ENCODE results near the gene HSPG2. TPM values are rescaled to one million over a fixed set of nuclear protein-coding genes. Genes with fewer than 3 reads are reported as not detected.

HSPG2 gene
- total and polyA plus RNA-seq, 2 of the 13 experiments (the other 11 are each of a cell fraction or from before 2014, with no cell fraction given): 9.1 to 13.1 TPM

GRCh38 chr1:21861602-21862429 lies 75.3 kb downstream of the HSPG2 start (continued):
- TF ChIP-seq CREBL2 (CRISPR knock-in tag; IDR thresholded peaks at IDR 0.05; ENCODE audit: borderline replicate concordance) (no peak), SALL1 (CRISPR knock-in tag; IDR thresholded peaks at IDR 0.05) (peak; percentile 75), CREB1 (IDR thresholded peaks at IDR 0.05) (no peak), CREB1 (CRISPR knock-in tag; IDR thresholded peaks at IDR 0.05) (peak; percentile 54), SOX5 (CRISPR knock-in tag; IDR thresholded peaks at IDR 0.05; ENCODE audit: borderline replicate concordance) (peak; percentile 64; the same call in 1 of the 2 replicates), BATF2 (CRISPR knock-in tag; IDR thresholded peaks at IDR 0.05) (no peak), ZNF143 (CRISPR knock-in tag; IDR thresholded peaks at IDR 0.05) (no peak), ZNF414 (CRISPR knock-in tag; IDR thresholded peaks at IDR 0.05) (no peak), HDAC2 (CRISPR knock-in tag; IDR thresholded peaks at IDR 0.05) (peak; percentile 57; the same call in 1 of the 2 replicates), ZNF777 (CRISPR knock-in tag; IDR thresholded peaks at IDR 0.05) (no peak), HMGXB3 (CRISPR knock-in tag; IDR thresholded peaks at IDR 0.05; ENCODE audit: borderline replicate concordance) (no peak), SALL2 (CRISPR knock-in tag; IDR thresholded peaks at IDR 0.05) (peak; percentile 60; the same call in 1 of the 2 replicates), MTA3 (CRISPR knock-in tag; IDR thresholded peaks at IDR 0.05) (no peak), TBP (CRISPR knock-in tag; IDR thresholded peaks at IDR 0.05) (no peak), LCORL (IDR thresholded peaks at IDR 0.05) (no peak), LCORL (CRISPR knock-in tag; IDR thresholded peaks at IDR 0.05) (no peak), NR2F1 (CRISPR knock-in tag; IDR thresholded peaks at IDR 0.05) (peak; percentile 92 to 93), KAT7 (CRISPR knock-in tag; IDR thresholded peaks at IDR 0.05; ENCODE audit: borderline replicate concordance) (no peak), ZNF441 (CRISPR knock-in tag; IDR thresholded peaks at IDR 0.05; ENCODE audit: borderline replicate concordance) (no peak), RFX1 (IDR thresholded peaks at IDR 0.05) (no peak), ZFP37 (CRISPR knock-in tag; IDR thresholded peaks at IDR 0.05; ENCODE audit: borderline replicate concordance) (no peak), NR2C2 (CRISPR knock-in tag; IDR thresholded peaks at IDR 0.05; ENCODE audit: borderline replicate concordance) (peak; percentile 83), RXRB (CRISPR knock-in tag; IDR thresholded peaks at IDR 0.05; ENCODE audit: borderline replicate concordance) (peak; percentile 94), JUN (CRISPR knock-in tag; IDR thresholded peaks at IDR 0.05) (peak; percentile 82), KDM1A (CRISPR knock-in tag; IDR thresholded peaks at IDR 0.05) (no peak), TBX2 (CRISPR knock-in tag; IDR thresholded peaks at IDR 0.05; ENCODE audit: borderline replicate concordance) (peak; percentile 72), MTF1 (CRISPR knock-in tag; IDR thresholded peaks at IDR 0.05) (no peak), ZNF768 (CRISPR knock-in tag; IDR thresholded peaks at IDR 0.05) (peak; percentile 18; the same call in 1 of the 2 replicates)
